Activated CD8-positive, alpha-beta memory T cell treated with anti-CD3 and anti-CD28 coated beads for 36 hours (primary cell): ENCODE data around the gene TNNT1. TPM values are rescaled to one million over a fixed set of nuclear protein-coding genes. Genes with fewer than 3 reads are reported as not detected.

Source experiments
- CTCF ChIA-PET: fragments of 350-600 bp; sonication (Branson Sonifier 250); formaldehyde crosslinking; loops from one replicate; lab custom pipeline; 2021; ENCODE audit warnings: antibody characterized with exemption; lab: Charles Lee
- POLR2A ChIA-PET: fragments of 350-600 bp; sonication (Branson Sonifier 250); formaldehyde crosslinking; loops from one replicate; lab custom pipeline; 2021; ENCODE audit warnings: antibody characterized with exemption; lab: Charles Lee
- total RNA-seq, 2 experiments: library from RNA; stranded (reverse); gene quantifications; one replicate each; pipeline ENCODE4 v1.2.3, GENCODE V29; 2021

The TNNT1 gene
- total RNA-seq, 2 experiments from 2014 or later, result not detected

GRCh38 chr19:55085923-55086715 lies 62.9 kb downstream of the TNNT1 start:
- POLR2A ChIA-PET, result no interaction called here
- CTCF ChIA-PET, result interaction anchor here (0.6 kb wide), 2 partner anchors 92 to 532 kb away, joined by 5 to 9 read pairs; no protein-coding TSS in a partner anchor

- ChIA-PET CTCF (no interaction called here), POLR2A (no interaction called here)
Measured at GRCh38 chr19:55084416-55084815, 64.6 kb downstream of the TNNT1 start.

- CTCF ChIA-PET, result no interaction called here
- POLR2A ChIA-PET, result interaction anchor here (0.9 kb wide), 1 partner anchor 34 kb away, joined by 3 read pairs; no protein-coding TSS in a partner anchor
Measured at GRCh38 chr19:55083004-55083850, 65.8 kb downstream of the TNNT1 start.

Other genes starting within 250 kb of the TNNT1 start
- gene NCR1, start 243.1 kb downstream of the TNNT1 start, total RNA-seq, result under 1 TPM; 0.38 to 0.44 TPM
- not detected for gene NLRP7, start 201.7 kb downstream of the TNNT1 start, total RNA-seq
- 10 to 100 TPM; 14.1 to 14.3 TPM for gene NLRP2, start 182.8 kb downstream of the TNNT1 start, total RNA-seq
- gene GP6, start 110.9 kb downstream of the TNNT1 start, total RNA-seq, result not detected
- 10 to 100 TPM; 23.3 TPM for gene RDH13, start 86.1 kb downstream of the TNNT1 start, total RNA-seq
- 1 to 10 TPM; 1.4 to 1.5 TPM for gene EPS8L1, start 73.3 kb downstream of the TNNT1 start, total RNA-seq
- gene PPP1R12C, start 31.6 kb downstream of the TNNT1 start, total RNA-seq, result 10 to 100 TPM; 87.4 to 89.7 TPM
- gene TNNI3, start 8.5 kb upstream of the TNNT1 start, total RNA-seq, result not detected
- gene DNAAF3, start 17.4 kb upstream of the TNNT1 start, total RNA-seq, result not detected
- gene SYT5, start 31.1 kb upstream of the TNNT1 start, total RNA-seq, result not detected
- not detected for gene PTPRH, start 60.3 kb upstream of the TNNT1 start, total RNA-seq
- 1 to 10 TPM; 6.5 to 7.6 TPM for gene TMEM86B, start 79.6 kb upstream of the TNNT1 start, total RNA-seq
- 100 to 1,000 TPM; 226 to 230 TPM for gene PPP6R1, start 109.8 kb upstream of the TNNT1 start, total RNA-seq
- 10 to 100 TPM; 74.4 to 79.6 TPM for gene HSPBP1, start 130.9 kb upstream of the TNNT1 start, total RNA-seq
- 1 to 10 TPM; 4.8 to 5.7 TPM for gene BRSK1, start 134.8 kb upstream of the TNNT1 start, total RNA-seq
- under 1 TPM in 1 of 2 experiments, not detected in 1; 0.31 TPM for gene TMEM150B, start 176.1 kb upstream of the TNNT1 start, total RNA-seq
- gene KMT5C, start 190.7 kb upstream of the TNNT1 start, total RNA-seq, result 10 to 100 TPM; 17.4 to 18.1 TPM
- not detected for gene COX6B2, start 205.5 kb upstream of the TNNT1 start, total RNA-seq
- gene GARIN5B, start 214.1 kb upstream of the TNNT1 start, total RNA-seq, result not detected
- gene IL11, start 221.3 kb upstream of the TNNT1 start, total RNA-seq, result under 1 TPM; 0.08 to 0.21 TPM
- gene TMEM190, start 227.6 kb upstream of the TNNT1 start, total RNA-seq, result not detected
- gene TMEM238, start 235.1 kb upstream of the TNNT1 start, total RNA-seq, result 10 to 100 TPM; 11.3 to 12.1 TPM
- gene RPL28, start 236.7 kb upstream of the TNNT1 start, total RNA-seq, result 1,000 to 10,000 TPM; 2,223 to 2,277 TPM